Fibroblast of lung (primary cell): ENCODE results near the gene SIGLEC11. TPM values are rescaled to one million over a fixed set of nuclear protein-coding genes. Genes with fewer than 3 reads are reported as not detected.
"Not testable (repeated sequence)": the region's sequence is repeated elsewhere in the genome, so short reads cannot be mapped to it uniquely, and the experiment has no call there.

Source experiments
- DNase-seq, 2 donors: peaks; one replicate each; pipeline versions ENCODE4 v3.0.0 to v3.0.0-alpha.2; 2010; ENCODE audit warnings: low read depth in 2 of 2
- H2AFZ ChIP-seq: 2 replicates; pipeline ENCODE4 v1.5.1; 2012; ENCODE audit warnings: low read length, control low read depth, inconsistent platforms
- H3K27ac ChIP-seq: 2 replicates; pipeline ENCODE4 v1.5.1; 2011; ENCODE audit warnings: low read length, control low read depth; ENCODE audit not compliant: insufficient read depth
- H3K27me3 ChIP-seq: 2 replicates; pipeline ENCODE4 v1.5.1; 2011; ENCODE audit warnings: mild to moderate bottlenecking, low read length; ENCODE audit not compliant: control insufficient read depth, insufficient read depth
- H3K36me3 ChIP-seq: 2 replicates; pipeline ENCODE4 v1.5.1; 2011; ENCODE audit warnings: low read length; ENCODE audit not compliant: control insufficient read depth, insufficient read depth
- H3K4me1 ChIP-seq: 2 replicates; pipeline ENCODE4 v1.5.1; 2011; ENCODE audit warnings: low read length; ENCODE audit not compliant: control insufficient read depth, insufficient read depth; ENCODE audit errors: extremely low read depth
- H3K4me2 ChIP-seq: 2 replicates; pipeline ENCODE4 v1.5.1; 2011; ENCODE audit warnings: low read length, control low read depth; ENCODE audit not compliant: insufficient read depth; ENCODE audit errors: extremely low read depth
- H3K4me3 ChIP-seq, 4 experiments: fragments of 200-600 bp in 1 of 4; sonication (generic) in 1 of 4; replicated peaks in 1 of 4; 2 replicates each; pipeline ENCODE4 v1.5.1; 2011 to 2016; ENCODE audit warnings: low read length in 4 of 4, low read depth in 3 of 4, mild to moderate bottlenecking in 3 of 4, control low read depth in 2 of 4, inconsistent platforms in 1 of 4, mixed read lengths in 1 of 4; ENCODE audit not compliant: insufficient read depth in 1 of 4; ENCODE audit errors: control extremely low read depth in 1 of 4
- H3K79me2 ChIP-seq: 2 replicates; pipeline ENCODE4 v1.5.1; 2012; ENCODE audit warnings: mild to moderate bottlenecking, low read length, inconsistent platforms; ENCODE audit not compliant: control insufficient read depth, insufficient read depth
- H3K9ac ChIP-seq: 2 replicates; pipeline ENCODE4 v1.5.1; 2011; ENCODE audit warnings: mild to moderate bottlenecking, low read length, control low read depth; ENCODE audit not compliant: insufficient read depth
- H3K9me3 ChIP-seq: 2 replicates; pipeline ENCODE4 v1.5.1; 2012; ENCODE audit warnings: low read depth, low read length; ENCODE audit not compliant: control insufficient read depth, insufficient read depth
- H4K20me1 ChIP-seq: 2 replicates; pipeline ENCODE4 v1.5.1; 2011; ENCODE audit warnings: low read length; ENCODE audit not compliant: control insufficient read depth, insufficient read depth; ENCODE audit errors: extremely low read depth
- CTCF ChIP-seq, 2 donors: IDR thresholded peaks in 1 of 2; conservative IDR thresholded peaks in 1 of 2; 1 replicate in 1 of 2; 2 replicates in 1 of 2; pipeline ENCODE4 v1.5.1; 2011 to 2012; ENCODE audit warnings: low read length in 2 of 2, control low read depth in 1 of 2, inconsistent platforms in 1 of 2, low read depth in 1 of 2, mild to moderate bottlenecking in 1 of 2
- EZH2 ChIP-seq: IDR thresholded peaks from 2 replicates; pipeline ENCODE4 v1.5.1; 2012; ENCODE audit warnings: low read length, control low read depth, mild to moderate bottlenecking; ENCODE audit errors: missing control alignments
- polyA plus RNA-seq, 2 donors: library from polyadenylated mRNA; depleted of rRNA in 1 of 2; stranded (reverse) in 1 of 2; unstranded in 1 of 2; fragments of >200 nt; gene quantifications; 2 replicates each; pipeline ENCODE4 v1.2.1, GENCODE V29; 2011 to 2012; ENCODE audit warnings: missing spikeins in 1 of 2
- total RNA-seq: library from RNA; depleted of rRNA; stranded (reverse); fragments of >200 nt; gene quantifications from 2 replicates; pipeline ENCODE4 v1.2.1, GENCODE V29; 2014

Gene SIGLEC11
- total and polyA plus RNA-seq, 2 donors (not counting 1 experiment from before 2014, with no cell fraction given): not detected

GRCh38 chr19:49946415-49946814 is 14.6 kb downstream of the SIGLEC11 start:
- H3K36me3 ChIP-seq: no peaks in the 10 kb centered on the region
- H3K9me3 ChIP-seq: no peaks in the 10 kb centered on the region
- no peak for DNase-seq
- no peaks in the 10 kb centered on the region for H3K79me2 ChIP-seq
- H3K4me1 ChIP-seq: no peaks in the 10 kb centered on the region
- no peak overlapping the region for H2AFZ ChIP-seq
- no peaks in the 10 kb centered on the region for H3K27me3 ChIP-seq
- no peak overlapping the region for H3K4me3 ChIP-seq
- no peak overlapping the region for H3K4me2 ChIP-seq
- no peak overlapping the region for H3K27ac ChIP-seq
- H3K9ac ChIP-seq: no peak overlapping the region
- H4K20me1 ChIP-seq: no peaks in the 10 kb centered on the region
- TF ChIP-seq EZH2 (no peak), CTCF (conservative IDR thresholded peaks at IDR 0.05 in 1 of 2, IDR thresholded peaks at IDR 0.05 in 1 of 2; ENCODE audit: low read depth in 1 of 2, low read length in 2 of 2) (no peak)

GRCh38 chr19:49944567-49944966 is 16.4 kb downstream of the SIGLEC11 start:
- H3K79me2 ChIP-seq, H3K9ac ChIP-seq, H4K20me1 ChIP-seq, H3K4me1 ChIP-seq, H3K36me3 ChIP-seq, H2AFZ ChIP-seq, H3K4me2 ChIP-seq, H3K4me3 ChIP-seq, H3K9me3 ChIP-seq, H3K27ac ChIP-seq, DNase-seq, H3K27me3 ChIP-seq: not testable (repeated sequence)

- Histone ChIP-seq H2AFZ (no peak overlapping the region), H4K20me1 (no peaks in the 10 kb centered on the region), H3K9me3 (no peaks in the 10 kb centered on the region), H3K4me2 (no peak overlapping the region), H3K79me2 (no peaks in the 10 kb centered on the region), H3K4me1 (no peaks in the 10 kb centered on the region), H3K27ac (no peak overlapping the region), H3K27me3 (no peaks in the 10 kb centered on the region), H3K9ac (no peak overlapping the region), H3K4me3 (no peak overlapping the region), H3K36me3 (no peaks in the 10 kb centered on the region)
- TF ChIP-seq EZH2 (no peak), CTCF (conservative IDR thresholded peaks at IDR 0.05 in 1 of 2, IDR thresholded peaks at IDR 0.05 in 1 of 2; ENCODE audit: low read depth in 1 of 2, low read length in 2 of 2) (no peak)
- DNase-seq: no peak
Measured at GRCh38 chr19:49940482-49940791, 20.5 kb downstream of the SIGLEC11 start.
